Sigmoid colon (tissue), 7 donors: Measurements from ENCODE around the gene KHNYN. TPM values are rescaled to one million over a fixed set of nuclear protein-coding genes. Genes with fewer than 3 reads are reported as not detected.
"Not testable (repeated sequence)": the region's sequence is repeated elsewhere in the genome, so short reads cannot be mapped to it uniquely, and the experiment has no call there.

Source experiments
- DNase-seq: peaks from one replicate; pipeline ENCODE4 v3.0.0-alpha.2; 2019
- H3K27ac ChIP-seq, 4 donors: fragments of 200-600 bp; sonication (generic); one replicate each; pipeline ENCODE4 v1.5.1; 2016 to 2019; ENCODE audit warnings: mild to moderate bottlenecking in 1 of 4
- H3K27me3 ChIP-seq, 3 donors: fragments of 200-600 bp; sonication (generic); one replicate each; pipeline ENCODE4 v1.5.1; 2019; ENCODE audit warnings: mild to moderate bottlenecking in 1 of 3
- H3K36me3 ChIP-seq, 4 donors: fragments of 200-600 bp; sonication (generic); one replicate each; pipeline ENCODE4 v1.5.1; 2016 to 2019
- H3K4me1 ChIP-seq, 4 donors: fragments of 200-600 bp; sonication (generic); one replicate each; pipeline ENCODE4 v1.5.1; 2017 to 2019
- H3K4me3 ChIP-seq, 4 donors: fragments of 200-600 bp; sonication (generic); one replicate each; pipeline ENCODE4 v1.5.1; 2017 to 2019; ENCODE audit warnings: mild to moderate bottlenecking in 2 of 4, moderate library complexity in 1 of 4
- H3K9me3 ChIP-seq, 4 donors: fragments of 200-600 bp in 3 of 4; sonication (generic) in 3 of 4; one replicate each; pipeline versions ENCODE4 v1.5.1 to v1.6.1; 2013 to 2019
- CTCF ChIP-seq, 4 experiments: fragments of 450-650 bp in 3 of 4; fragments of 200-600 bp in 1 of 4; IDR thresholded peaks; one replicate each; pipeline ENCODE4 v1.5.1; 2016 to 2019; ENCODE audit warnings: antibody characterized with exemption in 4 of 4, mild to moderate bottlenecking in 3 of 4, moderate library complexity in 2 of 4
- EP300 ChIP-seq, 4 donors: sonication (generic); formaldehyde crosslinking; IDR thresholded peaks; one replicate each; pipeline ENCODE4 v1.6.1; 2017; ENCODE audit warnings: antibody characterized with exemption in 4 of 4
- POLR2A ChIP-seq, 2 donors: fragments of 450-650 bp; IDR thresholded peaks; one replicate each; pipeline ENCODE4 v1.6.1; 2016; ENCODE audit warnings: antibody characterized with exemption in 2 of 2, mild to moderate bottlenecking in 2 of 2, moderate library complexity in 2 of 2
- POLR2AphosphoS5 ChIP-seq, 4 donors: sonication (generic); formaldehyde crosslinking; IDR thresholded peaks; one replicate each; pipeline ENCODE4 v1.6.1; 2017; ENCODE audit warnings: antibody characterized with exemption in 4 of 4
- WGBS, 2 donors: extraction: QIAGEN DNeasy Blood & Tissue Kit; methylation state at CpG; one replicate each; pipeline ENCODE4 v1.1.7; 2013; 5-methylcytosine and 5-hydroxymethylcytosine counted together
- intact Hi-C: fragments of 100-400 bp; cut with DNase I; formaldehyde crosslinking; loops from one replicate; pipeline ENCODE4 v1.15.1; 2023
- polyA plus RNA-seq, 3 donors: library from polyadenylated mRNA; stranded (reverse); fragments of 200-250 nt; gene quantifications; one replicate each; pipeline ENCODE4 v1.2.3, GENCODE V29; 2013
- total RNA-seq, 4 donors: library from RNA; depleted of rRNA; stranded (reverse); fragments of >200 nt; gene quantifications; one replicate each; pipeline ENCODE4 v1.1.0, GENCODE V29; 2016
- donor health status: healthy with polysubstance abuse.
- donor health status: Bipolar disorder and iron deficiency.
- donor health status: healthy.

KHNYN gene
- total and polyA plus RNA-seq, 7 donors: 16.2 to 64.6 (median 46.9) TPM

- intact Hi-C loops: no loop called here
- Histone ChIP-seq H3K4me1 (peaks cover 0 to 3% (median 0%) of the 10 kb centered on the region in 4 donors), H3K9me3 (no peaks in the 10 kb centered on the region), H3K27me3 (no peaks in the 10 kb centered on the region), H3K36me3 (no peaks in the 10 kb centered on the region), H3K27ac (no peak overlapping the region), H3K4me3 (no peak overlapping the region)
- WGBS, 2 donors: 68 to 77% methylated on average over 4 of the region's 4 CpGs
- no peak for DNase-seq
- no peak for TF ChIP-seq POLR2AphosphoS5 (IDR thresholded peaks at IDR 0.05)
- TF ChIP-seq POLR2A (IDR thresholded peaks at IDR 0.05): no peak
- TF ChIP-seq EP300 (IDR thresholded peaks at IDR 0.05): no peak
- TF ChIP-seq CTCF (IDR thresholded peaks at IDR 0.05): no peak
Measured at GRCh38 chr14:24385524-24385923, 44.2 kb upstream of the KHNYN start.

GRCh38 chr14:24387009-24387345 lies 42.8 kb upstream of the KHNYN start:
- no peak for DNase-seq
- no peak for TF ChIP-seq EP300 (IDR thresholded peaks at IDR 0.05)
- no peak for TF ChIP-seq CTCF (IDR thresholded peaks at IDR 0.05)
- no peak for TF ChIP-seq POLR2AphosphoS5 (IDR thresholded peaks at IDR 0.05)
- TF ChIP-seq POLR2A (IDR thresholded peaks at IDR 0.05): no peak
- intact Hi-C loops: no loop called here

GRCh38 chr14:24387579-24387978 lies 42.2 kb upstream of the KHNYN start:
- intact Hi-C loops, H3K9me3 ChIP-seq, DNase-seq, H3K4me1 ChIP-seq, H3K27ac ChIP-seq, H3K27me3 ChIP-seq, H3K4me3 ChIP-seq, H3K36me3 ChIP-seq: not testable (repeated sequence)
- 91 to 92% methylated on average over 5 of the region's 5 CpGs for WGBS, 2 donors

More at GRCh38 chr14:24387009-24387345, 42.8 kb upstream of the KHNYN start:
- Histone ChIP-seq H3K4me3 (no peak overlapping the region), H3K4me1 (no peaks in the 10 kb centered on the region), H3K27ac (no peak overlapping the region), H3K9me3 (no peaks in the 10 kb centered on the region), H3K27me3 (no peaks in the 10 kb centered on the region), H3K36me3 (no peaks in the 10 kb centered on the region)
- WGBS, 2 donors: 76 to 86% methylated on average over 2 of the region's 2 CpGs

- H3K4me1 ChIP-seq: no peaks in the 10 kb centered on the region
- no peak overlapping the region for H3K4me3 ChIP-seq
- H3K36me3 ChIP-seq: no peaks in the 10 kb centered on the region
- no peak overlapping the region for H3K27ac ChIP-seq
- no peak for DNase-seq
- intact Hi-C loops: no loop called here
- H3K27me3 ChIP-seq: no peaks in the 10 kb centered on the region
- H3K9me3 ChIP-seq: no peaks in the 10 kb centered on the region
- no peak for TF ChIP-seq EP300 (IDR thresholded peaks at IDR 0.05)
- no peak for TF ChIP-seq CTCF (IDR thresholded peaks at IDR 0.05)
- no peak for TF ChIP-seq POLR2AphosphoS5 (IDR thresholded peaks at IDR 0.05)
- TF ChIP-seq POLR2A (IDR thresholded peaks at IDR 0.05): no peak
- WGBS, 2 donors: 48 to 80% methylated on average over 2 of the region's 2 CpGs
Measured at GRCh38 chr14:24388474-24389179, 41.1 kb upstream of the KHNYN start.

- no peak for DNase-seq
- H3K27ac ChIP-seq: no peak overlapping the region
- H3K27me3 ChIP-seq: no peaks in the 10 kb centered on the region
- no peak overlapping the region for H3K4me3 ChIP-seq
- no peaks in the 10 kb centered on the region for H3K4me1 ChIP-seq
- 75% methylated on average over 11 of the region's 11 CpGs for WGBS, 2 donors
- H3K9me3 ChIP-seq: no peaks in the 10 kb centered on the region
- H3K36me3 ChIP-seq: no peaks in the 10 kb centered on the region
- intact Hi-C loops: no loop called here
- TF ChIP-seq EP300 (IDR thresholded peaks at IDR 0.05) (no peak), CTCF (IDR thresholded peaks at IDR 0.05) (no peak), POLR2AphosphoS5 (IDR thresholded peaks at IDR 0.05) (no peak), POLR2A (IDR thresholded peaks at IDR 0.05) (no peak)
Measured at GRCh38 chr14:24389226-24389848, 40.4 kb upstream of the KHNYN start.
